Uterus (tissue), 4 donors: Measurements from ENCODE around the gene TSHZ2. TPM values are rescaled to one million over a fixed set of nuclear protein-coding genes. Genes with fewer than 3 reads are reported as not detected.
"Not testable (repeated sequence)": the region's sequence is repeated elsewhere in the genome, so short reads cannot be mapped to it uniquely, and the experiment has no call there.

Source experiments
- DNase-seq, 2 donors: peaks; one replicate each; pipeline ENCODE4 v3.0.0-alpha.2; 2019 to 2020
- H3K27ac ChIP-seq, 2 donors: fragments of 200-600 bp; sonication (generic); 1 replicate in 1 of 2; 2 replicates in 1 of 2; pipeline ENCODE4 v1.5.1; 2016 to 2018
- H3K27me3 ChIP-seq, 2 donors: fragments of 200-600 bp; sonication (generic); one replicate each; pipeline ENCODE4 v1.5.1; 2018 to 2019; ENCODE audit warnings: control low read depth in 1 of 2
- H3K36me3 ChIP-seq, 2 donors: fragments of 200-600 bp; sonication (generic); one replicate each; pipeline ENCODE4 v1.5.1; 2019; ENCODE audit warnings: control low read depth in 1 of 2
- H3K4me1 ChIP-seq, 2 donors: fragments of 200-600 bp; sonication (generic); one replicate each; pipeline ENCODE4 v1.5.1; 2018 to 2019; ENCODE audit warnings: control low read depth in 1 of 2
- H3K4me3 ChIP-seq, 2 donors: fragments of 200-600 bp; sonication (generic); 1 replicate in 1 of 2; 2 replicates in 1 of 2; pipeline ENCODE4 v1.5.1; 2018 to 2019; ENCODE audit warnings: mild to moderate bottlenecking in 1 of 2
- H3K9me3 ChIP-seq, 2 donors: fragments of 200-600 bp; sonication (generic); one replicate each; pipeline ENCODE4 v1.5.1; 2019; ENCODE audit warnings: control low read depth in 1 of 2
- CTCF ChIP-seq, 4 experiments: fragments of 200-600 bp in 2 of 4; fragments of 450-650 bp in 2 of 4; sonication (generic) in 2 of 4; IDR thresholded peaks; one replicate each; pipeline ENCODE4 v1.5.1; 2016 to 2019; ENCODE audit warnings: antibody characterized with exemption in 4 of 4, mild to moderate bottlenecking in 2 of 4, moderate library complexity in 1 of 4
- POLR2A ChIP-seq, 2 donors: fragments of 450-650 bp; IDR thresholded peaks; one replicate each; pipeline ENCODE4 v1.6.1; 2016; ENCODE audit warnings: antibody characterized with exemption in 2 of 2, mild to moderate bottlenecking in 1 of 2, moderate library complexity in 1 of 2
- intact Hi-C: fragments of 100-400 bp; cut with DNase I; formaldehyde crosslinking; loops from one replicate; pipeline ENCODE4 v1.15.1; 2023; ENCODE audit warnings: low total_unique reads
- total RNA-seq, 4 donors: library from RNA; depleted of rRNA in 3 of 4; stranded (reverse); fragments of >200 nt in 3 of 4; gene quantifications; one replicate each; pipeline versions ENCODE4 v1.1.0 to v1.2.4, GENCODE V29; 2014 to 2023
- donor health status: DM: yes; HTN: yes; CAD: no.

The TSHZ2 gene
- total RNA-seq, 4 donors from 2014 or later = 22.0 to 50.1 (median 33.1) TPM

GRCh38 chr20:53413186-53413631, 441.1 kb downstream of the TSHZ2 start:
- intact Hi-C loops = no loop called here
- TF ChIP-seq CTCF (IDR thresholded peaks at IDR 0.05) = no peak
- TF ChIP-seq POLR2A (IDR thresholded peaks at IDR 0.05) = no peak
- DNase-seq = no peak
- Histone ChIP-seq H3K36me3 (no peaks in the 10 kb centered on the region), H3K4me1 (no peaks in the 10 kb centered on the region), H3K27ac (no peak overlapping the region), H3K27me3 (no peaks in the 10 kb centered on the region), H3K9me3 (no peaks in the 10 kb centered on the region), H3K4me3 (no peak overlapping the region)

- H3K9me3 ChIP-seq, H3K27ac ChIP-seq, H3K4me1 ChIP-seq, H3K36me3 ChIP-seq, DNase-seq, H3K4me3 ChIP-seq, intact Hi-C loops, H3K27me3 ChIP-seq: not testable (repeated sequence)
Measured at GRCh38 chr20:53413845-53414244, 441.7 kb downstream of the TSHZ2 start.

- intact Hi-C loops = no loop called here
- no peak for DNase-seq
- TF ChIP-seq CTCF (IDR thresholded peaks at IDR 0.05) (no peak), POLR2A (IDR thresholded peaks at IDR 0.05) (no peak)
- no peaks in the 10 kb centered on the region for H3K27me3 ChIP-seq
- no peaks in the 10 kb centered on the region for H3K36me3 ChIP-seq
- H3K4me1 ChIP-seq = no peaks in the 10 kb centered on the region
- H3K9me3 ChIP-seq = no peaks in the 10 kb centered on the region
- no peak overlapping the region for H3K27ac ChIP-seq
- no peak overlapping the region for H3K4me3 ChIP-seq
Measured at GRCh38 chr20:53419693-53420460, 447.7 kb downstream of the TSHZ2 start.

- Histone ChIP-seq H3K4me1 (no peaks in the 10 kb centered on the region), H3K4me3 (no peak overlapping the region), H3K36me3 (no peaks in the 10 kb centered on the region), H3K27me3 (no peaks in the 10 kb centered on the region), H3K9me3 (no peaks in the 10 kb centered on the region), H3K27ac (no peak overlapping the region)
- intact Hi-C loops = no loop called here
- DNase-seq = no peak
- no peak for TF ChIP-seq CTCF (IDR thresholded peaks at IDR 0.05)
Measured at GRCh38 chr20:53421343-53421742, 449.2 kb downstream of the TSHZ2 start.

GRCh38 chr20:53422039-53422438, 449.9 kb downstream of the TSHZ2 start:
- no peaks in the 10 kb centered on the region for H3K4me1 ChIP-seq
- DNase-seq = no peak
- H3K36me3 ChIP-seq = no peaks in the 10 kb centered on the region
- H3K4me3 ChIP-seq = no peak overlapping the region
- intact Hi-C loops = no loop called here
- H3K9me3 ChIP-seq = no peaks in the 10 kb centered on the region
- no peak overlapping the region for H3K27ac ChIP-seq
- no peaks in the 10 kb centered on the region for H3K27me3 ChIP-seq
- TF ChIP-seq POLR2A (IDR thresholded peaks at IDR 0.05) (no peak), CTCF (IDR thresholded peaks at IDR 0.05) (no peak)
